DMS 273 treated with DMSO at 0.1 percent for 48 hours (cell line): ENCODE measurements around the gene PPEF2.

Experiments used
- DNase-seq: peaks from one replicate; lab custom pipeline; 2025; lab: John Stamatoyannopoulos, UW

The PPEF2 gene

DNA sequence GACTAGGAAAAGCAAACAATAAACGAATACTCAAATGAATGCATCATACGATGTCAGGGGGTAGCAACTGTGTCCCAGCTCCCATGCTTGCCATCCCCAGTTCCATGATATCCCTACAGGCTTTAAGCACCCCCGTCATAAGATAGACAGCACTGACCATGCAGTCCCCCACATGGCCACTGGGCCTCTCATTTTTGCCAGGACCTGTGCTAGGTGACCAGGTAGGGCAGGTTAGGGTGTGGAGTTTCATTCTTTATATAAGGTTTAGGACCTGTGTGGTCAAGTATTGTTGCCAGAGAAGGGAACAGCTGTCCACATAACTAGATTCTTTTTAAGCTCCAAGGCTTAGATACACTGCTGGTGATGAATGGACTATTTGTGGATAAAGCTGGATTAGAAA lies 9.7 kb downstream of the PPEF2 start:
- DNase-seq, result no peak

DNA sequence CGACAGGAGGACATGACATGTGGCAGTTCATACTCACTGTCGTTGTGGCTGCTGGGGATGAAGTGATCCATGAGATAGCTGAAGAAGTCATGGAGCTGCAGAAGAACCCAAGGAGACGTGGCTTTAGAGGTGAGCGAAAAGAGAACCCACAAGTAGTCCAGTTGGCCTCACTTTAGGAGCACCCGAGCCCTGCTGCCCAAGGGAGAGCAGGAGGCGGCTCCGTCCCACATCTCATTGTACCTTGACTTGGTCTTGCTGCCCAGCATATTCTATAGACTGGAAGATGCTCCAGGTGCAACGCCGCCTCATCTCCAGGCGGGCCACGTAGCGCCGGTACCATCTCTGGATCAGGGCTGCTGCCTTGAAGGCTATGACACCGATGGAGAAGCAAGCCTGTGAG lies 10.6 kb downstream of the PPEF2 start:
- DNase-seq, result no peak

DNA sequence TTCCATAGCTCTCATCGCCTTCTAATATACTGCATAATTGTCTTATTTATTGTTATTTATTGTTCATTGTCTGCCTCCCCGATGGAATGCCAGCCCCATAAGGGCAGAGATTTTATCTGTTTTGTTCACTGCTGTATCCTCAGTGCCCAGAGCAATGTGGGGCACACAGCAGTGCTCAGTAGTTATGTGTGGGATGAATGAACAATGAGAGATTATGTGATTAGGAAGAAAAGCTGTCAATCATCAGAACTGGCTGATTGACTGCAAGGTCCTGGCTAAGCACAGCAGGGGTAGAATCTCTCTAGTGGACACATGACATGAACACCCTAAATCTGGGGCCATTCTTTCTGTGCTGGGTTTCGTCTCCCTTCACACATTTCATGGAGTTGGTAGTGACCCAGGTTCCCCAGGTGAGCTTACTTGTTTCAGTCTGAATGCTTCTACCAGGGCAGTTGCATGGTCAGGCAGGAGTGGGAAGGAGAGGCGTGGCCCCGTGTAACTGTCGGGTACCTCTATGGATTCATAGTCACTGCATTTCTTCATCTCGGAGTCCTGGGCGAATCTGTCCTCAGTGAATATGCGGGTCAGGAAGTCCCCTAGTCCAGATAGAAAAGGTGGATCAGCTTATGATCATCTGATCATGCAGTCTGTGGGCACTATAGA lies 12.6 kb downstream of the PPEF2 start:
- no peak for DNase-seq

DNA sequence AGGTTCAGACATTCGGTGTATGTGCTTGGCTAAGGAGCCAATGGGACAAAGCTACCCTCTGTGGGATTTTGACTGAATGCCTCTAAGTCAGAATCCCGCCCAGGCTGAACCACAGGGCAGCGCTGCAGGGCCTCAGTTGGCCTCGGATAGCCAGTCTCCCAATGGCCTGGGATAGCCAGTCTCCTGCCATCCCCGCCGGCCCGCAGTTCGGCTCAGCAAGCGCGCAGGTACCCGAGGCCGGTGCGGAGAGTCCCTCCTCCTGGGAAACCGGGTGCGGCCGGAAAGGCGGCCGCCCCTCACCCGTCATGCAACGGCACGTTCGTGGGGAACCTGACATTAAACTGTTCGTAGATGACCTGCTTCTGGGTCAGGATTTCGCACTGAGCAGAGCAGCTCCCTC lies 16.1 kb downstream of the PPEF2 start:
- no peak for DNase-seq

DNA sequence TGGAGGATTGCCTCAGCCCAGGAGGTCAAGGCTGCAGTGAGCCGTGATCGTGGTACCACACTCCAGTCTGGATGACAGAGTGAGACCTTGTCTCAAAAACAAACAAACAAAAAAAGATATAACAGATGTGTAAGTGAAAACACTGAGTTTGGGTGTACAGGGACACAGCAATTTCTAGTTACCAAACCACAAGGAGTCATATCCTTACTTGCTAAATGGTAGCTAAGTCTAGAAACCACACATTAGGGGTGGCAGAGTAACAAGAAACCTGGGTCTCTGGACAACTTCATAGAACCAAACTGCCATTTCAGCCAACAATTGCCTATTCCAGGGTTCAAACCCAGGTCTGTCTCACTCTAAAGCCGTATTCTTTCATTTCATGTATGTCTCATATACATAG lies 20.8 kb downstream of the PPEF2 start:
- DNase-seq, result no peak

DNA sequence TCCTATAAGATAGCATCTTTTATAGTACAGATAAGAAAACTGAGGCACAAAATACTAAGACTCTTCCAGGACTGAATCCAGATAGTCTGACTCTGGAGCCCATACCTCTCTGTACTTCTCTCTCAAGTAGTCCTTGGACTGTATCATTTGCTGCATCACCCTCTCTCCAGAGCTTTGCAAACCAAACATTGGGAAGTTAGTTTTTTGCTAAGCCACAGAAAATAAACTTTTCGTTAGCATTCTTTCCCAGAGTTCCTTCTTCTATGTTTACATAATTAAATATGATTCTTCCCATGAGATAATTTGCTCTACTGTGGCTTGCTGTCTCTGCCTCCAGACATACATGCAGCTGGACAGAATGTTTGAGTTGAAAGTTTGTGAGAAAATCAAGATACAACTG lies 22.0 kb downstream of the PPEF2 start:
- no peak for DNase-seq

DNA sequence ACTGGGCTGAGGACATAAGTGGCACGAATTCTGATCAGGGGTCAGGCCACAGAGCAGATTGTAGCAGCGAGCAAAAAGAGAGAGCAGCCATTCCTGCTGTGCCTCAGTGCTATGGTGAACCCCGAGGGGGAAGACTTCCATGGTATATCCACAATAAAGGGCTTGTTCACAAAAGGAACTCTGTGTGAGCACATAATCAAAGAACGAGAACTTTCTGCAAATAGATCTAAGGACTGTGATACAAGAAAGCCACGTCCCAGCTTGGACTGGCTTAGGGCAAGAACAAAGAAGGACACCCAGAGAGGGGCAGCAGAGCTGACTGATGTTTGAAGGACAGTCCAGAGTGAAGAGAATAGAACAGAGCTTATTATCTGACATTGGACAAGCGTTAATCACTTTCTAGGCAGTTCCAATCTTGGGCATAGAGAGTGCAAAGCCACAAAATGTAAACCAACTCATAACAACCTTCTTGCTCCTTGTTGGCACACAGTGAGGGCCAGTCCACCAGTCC lies 24.0 kb downstream of the PPEF2 start:
- DNase-seq, result no peak

DNA sequence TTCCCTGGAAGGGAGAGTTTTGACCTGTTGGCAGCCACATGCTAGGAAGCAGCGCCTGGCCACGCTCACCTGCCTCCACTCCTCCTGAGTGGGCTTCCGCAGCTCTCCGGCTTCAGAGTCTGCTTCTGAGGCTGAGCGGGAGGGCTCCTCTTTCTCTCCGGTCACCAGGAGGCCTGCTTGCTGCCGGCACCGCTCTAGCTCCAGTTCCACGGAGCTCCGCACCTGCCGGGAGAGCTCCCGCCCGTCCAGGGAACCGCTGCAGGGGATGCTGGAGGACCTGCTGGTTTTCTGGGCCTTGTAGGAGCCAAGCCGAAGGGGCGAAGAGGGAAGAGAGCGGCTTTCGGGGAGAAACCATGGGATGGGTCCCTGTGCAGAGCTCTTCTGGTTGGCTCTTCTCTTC lies 26.0 kb downstream of the PPEF2 start:
- DNase-seq, result no peak

DNA sequence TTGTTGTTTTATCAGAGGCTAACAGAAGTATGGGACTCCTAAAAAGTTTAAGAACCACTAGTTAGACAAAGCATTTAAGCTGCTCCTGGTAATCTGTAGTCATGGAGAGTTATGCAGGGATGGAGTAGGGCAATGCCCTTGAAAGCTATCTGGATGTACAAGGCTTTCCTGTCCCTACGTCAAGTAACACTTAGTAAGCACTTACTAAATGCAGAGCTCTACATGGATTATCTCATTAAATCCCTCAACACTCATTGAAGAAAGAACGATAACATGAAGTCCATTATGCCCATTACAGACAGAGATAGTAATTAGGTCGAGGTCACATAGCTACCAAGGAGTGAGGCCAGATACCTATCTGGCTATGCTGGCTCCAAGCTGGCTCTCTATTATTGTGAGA lies 33.2 kb downstream of the PPEF2 start:
- no peak for DNase-seq

DNA sequence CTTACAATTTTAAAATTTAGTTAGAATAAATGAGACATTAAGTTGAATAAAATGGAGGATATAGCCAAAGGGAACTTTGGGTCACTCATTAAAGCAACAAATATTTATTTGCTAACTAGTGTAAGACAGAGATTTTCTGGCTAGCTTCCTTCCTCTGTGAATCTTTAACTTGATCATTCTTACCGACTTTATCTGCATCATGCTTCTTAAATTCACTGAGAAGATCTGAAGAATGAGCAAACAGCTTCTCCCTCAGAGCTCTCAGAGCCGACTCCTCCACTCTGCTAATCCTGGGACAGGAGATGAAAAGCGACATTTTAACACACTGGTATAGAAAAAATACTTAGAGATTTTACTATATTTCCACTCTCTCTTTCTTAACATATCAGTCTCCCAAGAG lies 35.1 kb downstream of the PPEF2 start:
- DNase-seq, result no peak

DNA sequence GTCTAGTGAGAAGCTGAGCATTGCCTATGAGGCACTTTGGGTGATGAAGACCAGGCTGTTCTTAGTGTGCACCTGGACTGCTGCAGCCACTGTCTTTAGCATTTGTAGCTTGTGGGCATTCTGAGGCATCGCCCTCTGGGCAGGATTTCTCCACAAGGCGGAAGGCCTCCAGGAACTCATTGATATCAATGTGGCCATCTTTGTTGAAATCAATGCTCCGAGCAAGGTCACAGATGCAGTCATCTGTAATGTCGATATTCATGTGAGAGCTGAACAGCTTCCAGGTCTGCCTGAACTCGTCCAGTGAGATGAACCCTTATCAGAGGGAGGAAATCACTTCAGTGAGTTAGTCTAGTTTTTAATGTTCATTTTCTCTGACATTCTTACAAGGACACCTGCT lies 41.6 kb downstream of the PPEF2 start:
- DNase-seq, result no peak

DNA sequence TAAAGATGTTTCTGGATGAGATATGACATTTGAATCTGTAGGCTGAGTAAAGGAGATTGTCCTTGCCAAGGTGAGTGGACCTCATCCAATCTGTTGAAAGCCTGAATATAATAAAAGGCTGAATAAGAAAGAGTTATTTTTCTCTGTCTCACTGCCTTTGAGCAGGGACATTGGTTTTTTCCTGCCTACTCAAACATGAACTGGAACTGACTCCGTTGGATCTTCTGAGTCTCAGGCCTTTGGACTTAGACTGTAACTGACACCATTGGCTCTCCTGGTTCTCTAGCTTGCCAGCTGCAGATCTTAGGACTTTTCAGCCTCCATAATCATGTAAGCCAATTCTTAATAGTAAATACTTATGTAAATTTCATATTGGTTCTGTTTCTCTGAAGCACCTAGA lies 43.5 kb downstream of the PPEF2 start:
- DNase-seq, result no peak

DNA sequence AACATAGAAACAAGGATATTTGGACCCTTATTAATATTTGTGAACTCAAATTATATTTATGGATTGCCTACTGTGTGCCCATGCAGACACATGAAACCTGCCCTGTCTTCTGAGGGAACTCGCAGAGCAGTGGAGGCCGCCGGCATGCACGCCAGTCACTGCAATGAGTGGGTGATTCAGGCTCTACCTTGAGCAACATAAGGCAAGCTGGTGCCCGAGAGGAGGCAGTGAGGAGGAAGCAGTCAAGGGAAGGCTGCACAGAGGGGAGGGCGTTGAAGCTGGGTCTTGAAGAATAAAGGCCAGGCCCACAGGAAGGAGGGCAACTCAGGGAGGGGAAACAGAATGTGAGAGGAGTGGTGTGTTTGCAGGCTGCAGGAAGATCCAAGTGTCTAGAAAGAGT lies 52.8 kb downstream of the PPEF2 start:
- DNase-seq, result no peak

DNA sequence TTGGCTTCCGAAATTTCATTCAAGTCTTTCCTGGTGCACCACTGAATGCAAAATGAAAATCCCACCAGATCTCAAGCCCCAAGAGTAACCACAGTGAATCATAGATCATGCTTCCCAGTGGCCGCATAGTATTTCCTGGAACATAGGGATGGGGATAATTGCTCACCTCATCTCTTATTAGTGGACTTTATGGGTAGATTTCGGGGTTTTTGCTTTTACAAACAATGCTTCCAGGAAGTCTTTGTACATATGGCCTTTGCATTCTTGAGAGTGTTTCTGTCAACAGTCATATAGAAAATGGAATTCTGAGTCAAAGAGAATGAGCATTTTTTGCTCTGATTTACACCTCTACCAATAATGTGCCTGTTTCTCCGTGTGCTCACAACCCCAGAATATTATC lies 53.4 kb downstream of the PPEF2 start:
- no peak for DNase-seq

DNA sequence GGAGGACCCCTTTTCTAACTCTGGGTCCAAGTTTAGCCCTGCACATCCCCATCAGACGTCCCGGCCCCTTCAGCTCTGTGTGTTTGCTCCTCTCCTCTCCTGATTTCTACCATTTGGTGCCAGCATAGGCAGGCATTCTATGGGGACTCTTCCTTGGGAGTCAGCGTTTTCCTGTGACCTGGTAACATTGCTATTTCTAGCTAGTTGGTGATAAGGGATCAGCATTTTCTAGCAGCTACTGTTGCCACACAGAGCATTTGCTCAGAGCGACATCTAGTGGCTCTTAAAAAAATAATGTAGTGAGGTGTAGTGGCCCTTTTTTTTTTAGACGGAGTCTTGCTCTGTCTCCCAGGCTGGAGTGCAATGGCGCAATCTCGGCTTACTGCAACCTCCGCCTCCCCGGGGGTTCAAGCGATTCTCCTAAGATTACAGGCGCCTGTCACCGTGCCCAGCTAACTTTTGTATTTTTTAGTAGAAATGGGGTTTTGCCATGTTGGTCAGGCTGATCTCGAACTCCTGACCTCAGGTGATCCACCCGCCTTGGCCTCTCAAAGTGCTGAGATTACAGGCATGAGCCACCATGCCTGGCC lies 54.0 kb downstream of the PPEF2 start:
- peak; percentile 20 for DNase-seq

DNA sequence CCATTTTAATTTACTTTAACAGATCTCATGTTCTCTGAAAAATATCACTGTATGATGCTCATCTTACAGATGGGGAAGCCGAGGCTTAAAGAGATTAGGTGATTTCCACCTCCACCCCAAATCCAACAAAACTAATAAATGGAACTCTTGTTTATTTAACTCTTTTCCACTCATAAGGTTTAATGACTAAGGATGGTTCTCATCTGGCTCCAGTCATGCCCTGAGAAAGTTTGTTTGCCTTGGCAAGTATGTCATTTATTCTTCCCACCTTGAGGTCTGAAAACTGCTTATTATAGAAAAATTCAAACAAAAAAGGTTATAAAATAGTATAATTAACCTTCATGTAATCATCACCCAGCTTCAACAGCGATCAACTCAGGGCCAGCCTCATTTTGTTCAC lies 56.3 kb downstream of the PPEF2 start:
- DNase-seq, result no peak

DNA sequence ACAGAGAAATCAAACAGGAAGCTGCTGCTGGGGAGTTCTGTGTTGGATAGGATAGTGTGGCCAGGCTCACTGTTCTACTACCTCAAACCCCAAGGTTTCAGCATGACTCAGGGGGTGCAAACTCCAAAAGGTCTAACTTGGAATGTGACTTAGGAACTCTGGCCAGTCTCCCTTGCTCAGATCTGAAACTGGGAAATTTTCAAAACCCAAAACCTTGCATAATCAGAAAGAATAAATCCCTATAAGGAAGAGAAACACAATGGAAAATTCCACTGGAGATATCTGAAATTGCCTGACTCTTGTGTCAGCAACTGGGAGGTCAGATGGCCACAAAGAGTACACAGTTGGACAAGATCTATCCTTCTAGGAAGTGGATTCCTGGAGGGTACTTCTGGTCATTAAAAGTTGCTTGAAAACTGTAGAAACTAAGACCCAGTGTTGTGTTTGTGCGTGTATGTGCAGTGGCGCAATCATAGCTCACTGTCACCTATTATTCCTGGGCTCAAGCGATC lies 58.0 kb downstream of the PPEF2 start:
- no peak for DNase-seq

DNA sequence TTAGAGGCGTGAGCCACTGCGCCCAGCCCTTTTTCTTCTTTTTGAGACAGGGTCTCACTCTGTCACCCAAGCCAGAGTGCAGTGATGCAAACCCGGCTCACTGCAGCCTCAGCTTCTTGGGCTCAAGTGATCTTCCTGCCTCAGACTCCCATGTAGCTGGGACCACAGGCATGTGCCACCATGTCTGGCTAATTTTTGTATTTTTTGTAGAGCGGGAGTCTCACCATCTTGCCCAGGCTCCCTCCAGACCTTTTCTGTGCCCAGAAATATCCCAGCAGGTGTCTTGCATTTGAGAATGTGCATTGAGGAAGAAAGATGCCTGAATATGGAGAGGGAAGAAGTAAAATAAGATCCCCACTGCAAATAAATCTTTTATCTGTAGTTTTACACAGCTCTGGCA lies 58.7 kb downstream of the PPEF2 start:
- no peak for DNase-seq

DNA sequence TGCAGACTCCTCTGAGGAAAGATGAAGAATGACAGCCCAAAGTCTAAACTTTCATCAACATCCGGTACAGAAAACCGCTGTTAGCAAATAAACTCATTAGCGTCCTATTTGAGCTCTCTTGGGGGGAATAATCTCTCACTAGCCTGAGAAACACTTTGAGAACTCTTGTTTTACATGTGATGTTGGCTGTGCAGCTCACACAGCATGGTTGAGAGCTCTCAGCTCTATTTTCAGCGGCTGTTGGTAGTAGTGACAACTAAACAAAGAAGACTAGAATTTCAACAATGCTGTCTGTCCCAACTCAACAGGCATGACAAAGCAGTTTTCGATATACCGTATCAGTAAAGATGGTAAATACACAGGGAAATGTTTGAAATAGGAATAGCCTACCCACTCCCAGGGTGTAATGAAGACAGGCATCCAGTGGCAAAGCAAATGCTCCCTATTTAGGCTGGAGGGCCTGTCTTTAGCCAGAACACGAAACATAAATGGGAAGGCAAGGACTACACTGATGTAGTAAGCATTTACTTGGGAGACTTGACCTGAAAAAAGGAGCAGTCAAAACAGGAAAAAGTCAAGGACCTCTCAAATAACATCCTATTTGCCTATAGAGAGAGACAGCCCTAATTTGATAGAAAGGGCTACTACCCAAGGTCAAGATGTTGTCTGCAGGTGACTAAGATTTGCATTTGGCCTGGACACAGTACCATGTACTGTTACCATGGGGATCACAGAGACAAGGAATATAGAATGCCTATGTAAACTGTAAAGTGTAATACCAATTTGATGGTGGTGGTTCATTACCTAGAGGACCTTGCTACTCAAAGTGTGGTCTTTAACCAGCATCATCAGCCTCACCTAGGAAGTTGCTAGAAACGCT lies 60.4 kb downstream of the PPEF2 start:
- DNase-seq, result no peak

DNA sequence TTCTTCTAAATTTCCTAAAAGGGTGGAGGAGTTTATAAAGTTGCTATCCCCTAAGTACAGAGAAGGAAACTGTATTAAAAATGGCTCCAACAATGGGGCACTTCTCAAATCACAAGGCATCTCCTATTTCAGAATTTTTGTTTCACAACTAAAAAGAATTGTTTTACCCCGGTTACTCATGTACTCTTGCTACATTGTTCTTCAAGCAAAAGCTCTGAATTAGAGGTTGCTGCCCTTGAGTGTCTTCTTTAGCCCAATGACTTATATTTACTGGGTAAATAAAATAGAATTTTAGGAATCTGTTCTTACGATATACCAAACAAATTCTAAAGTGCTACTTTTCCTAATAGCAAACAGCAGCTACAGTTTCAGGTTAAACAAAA lies 67.5 kb downstream of the PPEF2 start:
- DNase-seq, result no peak

DNA sequence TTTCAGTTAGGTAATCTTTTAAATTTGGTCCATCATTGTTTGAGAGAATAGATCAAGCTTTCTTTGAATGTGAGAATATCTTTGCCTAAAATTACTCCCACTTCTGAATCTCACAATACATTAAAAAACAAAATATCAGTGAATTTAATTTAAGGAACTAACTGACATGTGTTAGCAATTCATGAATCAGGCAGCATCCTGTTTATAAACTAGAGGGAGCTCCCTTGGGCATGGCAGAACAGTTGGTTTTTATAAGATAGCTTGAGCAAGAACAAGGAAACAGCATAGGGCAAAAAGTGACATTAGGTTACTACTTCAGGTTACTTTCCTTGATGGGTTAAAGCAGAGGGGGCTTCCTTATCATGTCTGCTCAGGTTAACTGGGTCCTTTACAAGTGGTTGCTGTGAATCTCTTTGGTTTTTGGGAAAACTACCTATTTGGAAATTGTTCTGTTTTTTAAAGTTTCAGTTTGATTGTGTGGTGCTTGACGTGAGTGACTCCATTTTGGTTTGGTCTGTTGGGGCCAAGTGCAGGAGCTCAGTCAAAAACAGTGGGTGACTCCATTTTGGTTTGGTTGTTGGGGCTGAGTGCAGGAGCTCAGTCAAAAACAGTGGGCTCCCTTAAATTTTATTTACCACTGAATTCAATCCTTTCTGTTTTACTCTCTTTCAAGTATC lies 68.0 kb downstream of the PPEF2 start:
- no peak for DNase-seq

DNA sequence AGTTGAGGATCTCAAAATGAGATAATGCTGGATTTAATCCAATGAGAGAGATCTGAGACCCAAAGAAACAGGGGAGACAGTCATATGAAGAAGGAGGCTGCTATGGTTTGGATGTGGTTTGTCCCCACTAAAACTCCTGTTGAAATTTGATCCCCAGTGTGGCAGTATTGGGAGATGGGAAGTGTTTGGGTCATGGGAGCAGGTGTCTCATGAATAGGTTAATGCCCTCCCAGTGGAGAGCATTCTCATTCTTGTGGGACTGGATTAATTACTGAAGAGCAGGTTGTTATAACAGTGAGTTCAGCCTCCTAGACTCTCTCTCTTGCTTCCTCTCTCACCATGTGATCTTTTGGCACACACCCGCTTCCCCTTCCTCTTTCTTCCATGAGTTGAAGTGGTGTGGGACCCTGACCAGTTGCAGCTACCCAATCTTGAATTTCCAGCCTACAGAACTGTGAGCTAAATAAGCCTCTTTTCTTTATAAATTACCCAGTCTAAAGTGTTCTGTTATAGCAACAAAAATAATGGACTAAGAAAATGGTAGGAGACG lies 70.3 kb downstream of the PPEF2 start:
- DNase-seq, result no peak
